ENCODE results near the gene PJVK. TPM values are rescaled to one million over a fixed set of nuclear protein-coding genes. Genes with fewer than 3 reads are reported as not detected.

The PJVK gene
- total and polyA plus RNA-seq, 9 of the 15 experiments (the other 6 are each of a cell fraction or from before 2014, with no cell fraction given): 0.11 to 1.5 (median 0.73) TPM

DNA sequence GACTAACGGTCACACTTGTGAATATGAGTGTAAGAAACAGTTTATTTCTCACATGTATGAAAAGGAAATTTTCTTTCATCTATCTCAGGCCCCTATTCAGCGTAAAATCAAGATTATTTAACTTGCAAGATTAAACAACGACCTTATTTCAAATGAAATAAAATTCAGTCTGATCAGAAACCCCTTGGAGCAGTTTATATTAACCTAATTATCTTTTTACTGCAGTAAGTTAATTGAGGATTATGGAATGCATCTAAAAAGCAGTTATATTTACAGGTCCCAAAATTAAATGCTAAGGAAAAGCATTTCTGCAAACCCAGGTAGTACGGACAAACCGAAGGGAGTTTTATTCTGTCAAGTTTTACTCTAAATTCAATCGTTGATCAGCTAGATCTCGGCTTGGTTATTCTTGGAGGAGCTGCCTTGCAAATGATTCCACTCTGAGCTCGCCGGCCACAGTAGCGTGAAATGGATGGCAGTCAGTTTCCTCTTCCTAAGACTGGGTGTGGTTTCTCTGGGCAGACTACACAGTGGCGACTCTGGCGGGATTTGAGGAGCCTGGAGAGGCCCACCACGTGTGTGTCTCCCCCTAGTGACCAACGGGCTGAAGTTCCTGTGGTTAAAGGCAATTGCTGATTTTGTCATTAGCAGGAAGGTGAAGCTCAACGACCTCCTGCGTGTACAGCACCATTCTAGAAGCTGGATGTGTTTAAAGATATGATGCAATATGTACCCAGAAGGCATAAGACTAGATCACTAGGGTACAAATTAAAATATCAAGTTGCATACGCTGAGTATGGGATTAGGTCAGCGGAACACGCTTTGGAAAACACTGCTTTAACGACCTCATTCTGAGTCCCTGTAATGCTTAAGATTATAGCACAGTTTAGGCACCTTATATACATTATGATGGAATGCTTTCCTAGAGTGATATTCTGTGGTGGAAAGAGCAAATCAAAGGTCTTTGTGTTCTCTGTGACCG, 36.6 kb upstream of the PJVK start (continued):
- TF ChIP-seq TOE1 (IDR thresholded peaks at IDR 0.05; ENCODE audit: borderline replicate concordance): peak; percentile 41; the same call in 1 of the 2 replicates
- no peak for TF ChIP-seq TOE1 (CRISPR knock-in tag; IDR thresholded peaks at IDR 0.05; ENCODE audit: borderline replicate concordance, low read depth)
- TF ChIP-seq YBX1 (IDR thresholded peaks at IDR 0.05): no peak
- no peak for TF ChIP-seq ZNF764 (CRISPR knock-in tag; IDR thresholded peaks at IDR 0.05; ENCODE audit: low read depth)
- TF ChIP-seq ZSCAN32 (CRISPR knock-in tag; IDR thresholded peaks at IDR 0.05): peak; percentile 98
- TF ChIP-seq STAT6 (CRISPR knock-in tag; IDR thresholded peaks at IDR 0.05): no peak
- peak; percentile 94 for TF ChIP-seq ATF7 (IDR thresholded peaks at IDR 0.05)
- peak; percentile 78 for TF ChIP-seq E2F5 (CRISPR knock-in tag; IDR thresholded peaks at IDR 0.05)
- TF ChIP-seq, protein P1, sequence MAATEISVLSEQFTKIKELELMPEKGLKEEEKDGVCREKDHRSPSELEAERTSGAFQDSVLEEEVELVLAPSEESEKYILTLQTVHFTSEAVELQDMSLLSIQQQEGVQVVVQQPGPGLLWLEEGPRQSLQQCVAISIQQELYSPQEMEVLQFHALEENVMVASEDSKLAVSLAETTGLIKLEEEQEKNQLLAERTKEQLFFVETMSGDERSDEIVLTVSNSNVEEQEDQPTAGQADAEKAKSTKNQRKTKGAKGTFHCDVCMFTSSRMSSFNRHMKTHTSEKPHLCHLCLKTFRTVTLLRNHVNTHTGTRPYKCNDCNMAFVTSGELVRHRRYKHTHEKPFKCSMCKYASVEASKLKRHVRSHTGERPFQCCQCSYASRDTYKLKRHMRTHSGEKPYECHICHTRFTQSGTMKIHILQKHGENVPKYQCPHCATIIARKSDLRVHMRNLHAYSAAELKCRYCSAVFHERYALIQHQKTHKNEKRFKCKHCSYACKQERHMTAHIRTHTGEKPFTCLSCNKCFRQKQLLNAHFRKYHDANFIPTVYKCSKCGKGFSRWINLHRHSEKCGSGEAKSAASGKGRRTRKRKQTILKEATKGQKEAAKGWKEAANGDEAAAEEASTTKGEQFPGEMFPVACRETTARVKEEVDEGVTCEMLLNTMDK (IDR thresholded peaks at IDR 0.05; ENCODE audit: borderline replicate concordance, insufficient read depth, low read depth, low read length, poor library complexity, severe bottlenecking): peak; percentile 39
- peak; percentile 85 for TF ChIP-seq NEUROD1 (IDR thresholded peaks at IDR 0.05; ENCODE audit: borderline replicate concordance, low read depth, low read length, partially characterized antibody)
- TF ChIP-seq REST (IDR thresholded peaks at IDR 0.05; ENCODE audit: borderline replicate concordance): peak; percentile 92
- TF ChIP-seq REST (CRISPR knock-in tag; IDR thresholded peaks at IDR 0.05; ENCODE audit: low read depth): peak; percentile 42; the same call in 1 of the 2 replicates

Data from K562 (cell line).